Tibial nerve (tissue), 4 donors: ENCODE data around the gene TBX6.

Experiments used
- EP300 ChIP-seq, 2 donors: sonication (generic); formaldehyde crosslinking; IDR thresholded peaks; one replicate each; pipeline ENCODE4 v1.6.1; 2017; ENCODE audit warnings: antibody characterized with exemption in 2 of 2, mild to moderate bottlenecking in 1 of 2
- POLR2A ChIP-seq, 2 donors: fragments of 450-650 bp; IDR thresholded peaks; one replicate each; pipeline ENCODE4 v1.6.1; 2017; ENCODE audit warnings: antibody characterized with exemption in 2 of 2, mild to moderate bottlenecking in 2 of 2, moderate library complexity in 2 of 2
- TF ChIP-seq, protein P1 (sequence below), 5 experiments: fragments of 200-600 bp in 3 of 5; fragments of 450-650 bp in 2 of 5; sonication (generic) in 3 of 5; IDR thresholded peaks; one replicate each; pipeline ENCODE4 v1.5.1; 2016 to 2019; ENCODE audit warnings: antibody characterized with exemption in 5 of 5, mild to moderate bottlenecking in 3 of 5, moderate library complexity in 2 of 5

GRCh38 chr16:30065943-30066760 lies 25.6 kb downstream of the TBX6 start:
- TF ChIP-seq, protein P1, sequence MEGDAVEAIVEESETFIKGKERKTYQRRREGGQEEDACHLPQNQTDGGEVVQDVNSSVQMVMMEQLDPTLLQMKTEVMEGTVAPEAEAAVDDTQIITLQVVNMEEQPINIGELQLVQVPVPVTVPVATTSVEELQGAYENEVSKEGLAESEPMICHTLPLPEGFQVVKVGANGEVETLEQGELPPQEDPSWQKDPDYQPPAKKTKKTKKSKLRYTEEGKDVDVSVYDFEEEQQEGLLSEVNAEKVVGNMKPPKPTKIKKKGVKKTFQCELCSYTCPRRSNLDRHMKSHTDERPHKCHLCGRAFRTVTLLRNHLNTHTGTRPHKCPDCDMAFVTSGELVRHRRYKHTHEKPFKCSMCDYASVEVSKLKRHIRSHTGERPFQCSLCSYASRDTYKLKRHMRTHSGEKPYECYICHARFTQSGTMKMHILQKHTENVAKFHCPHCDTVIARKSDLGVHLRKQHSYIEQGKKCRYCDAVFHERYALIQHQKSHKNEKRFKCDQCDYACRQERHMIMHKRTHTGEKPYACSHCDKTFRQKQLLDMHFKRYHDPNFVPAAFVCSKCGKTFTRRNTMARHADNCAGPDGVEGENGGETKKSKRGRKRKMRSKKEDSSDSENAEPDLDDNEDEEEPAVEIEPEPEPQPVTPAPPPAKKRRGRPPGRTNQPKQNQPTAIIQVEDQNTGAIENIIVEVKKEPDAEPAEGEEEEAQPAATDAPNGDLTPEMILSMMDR (IDR thresholded peaks at IDR 0.05) = peak in 1 of 5 experiments; percentile 4
- TF ChIP-seq POLR2A (IDR thresholded peaks at IDR 0.05) = no peak
- no peak for TF ChIP-seq EP300 (IDR thresholded peaks at IDR 0.05)
